Kidney (tissue), 14 donors: ENCODE measurements around the gene JHY. TPM values are rescaled to one million over a fixed set of nuclear protein-coding genes. Genes with fewer than 3 reads are reported as not detected.

Experiments used
- DNase-seq, 5 donors: peaks; one replicate each; pipeline ENCODE4 v3.0.0-alpha.2; 2013 to 2020
- FAIRE-seq: peaks from 2 replicates; lab custom pipeline; 2012; peaks lifted over from hg19 to GRCh38; lab: Jason Lieb, UNC
- H3K27ac ChIP-seq, 2 donors: one replicate each; pipeline ENCODE4 v1.7.0; 2013; ENCODE audit warnings: low read depth in 2 of 2, low read length in 2 of 2, inconsistent platforms in 1 of 2
- H3K27me3 ChIP-seq: one replicate; pipeline ENCODE4 v1.7.1; 2013; ENCODE audit warnings: low read length, inconsistent platforms; ENCODE audit not compliant: control insufficient read depth, insufficient read depth
- H3K36me3 ChIP-seq, 3 donors: one replicate each; pipeline versions ENCODE4 v1.7.0 to v1.7.1; 2013; ENCODE audit warnings: low read length in 3 of 3, control low read depth in 1 of 3, inconsistent platforms in 1 of 3; ENCODE audit not compliant: insufficient read depth in 3 of 3, control insufficient read depth in 2 of 3
- H3K4me1 ChIP-seq, 3 donors: one replicate each; pipeline versions ENCODE4 v1.7.0 to v1.7.1; 2013; ENCODE audit warnings: low read length in 3 of 3, inconsistent platforms in 1 of 3, low read depth in 1 of 3; ENCODE audit not compliant: control insufficient read depth in 2 of 3, insufficient read depth in 2 of 3
- H3K4me3 ChIP-seq, 3 donors: one replicate each; pipeline versions ENCODE4 v1.7.0 to v1.8.1; 2013; ENCODE audit warnings: low read length in 3 of 3, control low read depth in 1 of 3, inconsistent platforms in 1 of 3
- H3K9ac ChIP-seq, 3 donors: one replicate each; pipeline versions ENCODE4 v1.7.0 to v1.7.1; 2013; ENCODE audit warnings: low read length in 3 of 3, control low read depth in 1 of 3, inconsistent platforms in 1 of 3
- H3K9me3 ChIP-seq, 3 donors: one replicate each; pipeline versions ENCODE4 v1.7.0 to v1.7.1; 2013; ENCODE audit warnings: low read length in 3 of 3, control low read depth in 1 of 3, inconsistent platforms in 1 of 3; ENCODE audit not compliant: control insufficient read depth in 2 of 3, insufficient read depth in 1 of 3
- intact Hi-C: fragments of 100-400 bp; cut with DNase I; formaldehyde crosslinking; loops from one replicate; pipeline ENCODE4 v1.11.1; 2022
- polyA plus RNA-seq: library from polyadenylated mRNA; stranded (reverse); fragments of 350-450 nt; fragmentation: Illumina TruSeq; extraction: RNeasy Lipid Tissue Mini Kit (QIAGEN cat#74804); gene quantifications from one replicate; pipeline ENCODE4 v1.2.3, GENCODE V29; 2014; ENCODE audit warnings: low read depth, low replicate concordance; ENCODE audit not compliant: insufficient read depth
- total RNA-seq: library from RNA; stranded (reverse); fragmentation: NEBNext Ultra II Directional; extraction: Animal tissue kit (Norgen Biotek cat#: 25700); gene quantifications from one replicate; pipeline ENCODE4 v1.2.1, GENCODE V29; 2021
- TF ChIP-seq, protein P1 (sequence below): IDR thresholded peaks from 3 replicates; pipeline ENCODE4 v1.5.1; 2012; ENCODE audit warnings: mild to moderate bottlenecking, moderate library complexity, borderline replicate concordance; ENCODE audit not compliant: insufficient read depth; ENCODE audit errors: extremely low read depth
- donor health status: control.
- donor health status: control.
- donor health status: control.
- donor health status: control.
- donor health status: control.
- donor health status: DM: yes; HTN: yes; CAD: no.
- donor health status: Normal renal cell carcinoma (clear cell type).

JHY gene
- total and polyA plus RNA-seq, 2 donors from 2014 or later, result 4.8 to 13.6 TPM

DNA sequence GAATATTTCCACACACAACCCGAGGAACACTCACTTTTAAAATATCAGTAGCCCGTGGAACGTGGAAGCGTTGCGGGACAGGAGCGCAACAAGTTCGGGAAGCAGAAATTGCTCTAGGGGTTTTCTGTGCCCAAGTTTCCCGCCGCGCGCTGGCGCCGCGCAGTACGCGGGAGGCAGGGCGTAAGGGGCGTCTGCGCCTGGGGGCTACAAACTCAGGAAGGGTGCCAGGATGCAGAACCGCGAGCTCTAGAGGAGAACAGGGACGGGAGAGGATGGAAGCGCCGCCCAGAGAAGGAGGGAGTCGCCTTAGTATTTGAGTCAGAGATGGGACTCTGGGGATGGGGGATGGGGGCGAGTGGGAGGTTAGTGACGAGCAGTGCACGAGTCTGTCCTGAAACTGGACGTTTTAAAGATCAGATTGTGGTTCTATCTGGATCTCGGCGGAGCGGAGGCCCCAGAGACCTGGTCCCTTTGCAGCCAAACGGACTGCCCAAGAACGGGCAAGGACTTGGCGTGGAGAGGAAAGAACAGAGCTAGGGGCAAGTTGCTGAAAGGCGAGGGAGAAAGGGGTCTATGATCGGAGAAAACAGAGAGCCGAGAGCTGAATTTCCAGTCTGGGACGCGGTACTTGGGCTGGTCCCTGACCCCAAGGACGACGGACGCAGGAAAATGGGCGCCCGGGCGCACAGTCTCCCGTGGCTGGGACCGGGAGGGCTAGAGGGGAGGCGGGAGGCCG, 94.3 kb downstream of the JHY start:
- TF ChIP-seq, protein P1, sequence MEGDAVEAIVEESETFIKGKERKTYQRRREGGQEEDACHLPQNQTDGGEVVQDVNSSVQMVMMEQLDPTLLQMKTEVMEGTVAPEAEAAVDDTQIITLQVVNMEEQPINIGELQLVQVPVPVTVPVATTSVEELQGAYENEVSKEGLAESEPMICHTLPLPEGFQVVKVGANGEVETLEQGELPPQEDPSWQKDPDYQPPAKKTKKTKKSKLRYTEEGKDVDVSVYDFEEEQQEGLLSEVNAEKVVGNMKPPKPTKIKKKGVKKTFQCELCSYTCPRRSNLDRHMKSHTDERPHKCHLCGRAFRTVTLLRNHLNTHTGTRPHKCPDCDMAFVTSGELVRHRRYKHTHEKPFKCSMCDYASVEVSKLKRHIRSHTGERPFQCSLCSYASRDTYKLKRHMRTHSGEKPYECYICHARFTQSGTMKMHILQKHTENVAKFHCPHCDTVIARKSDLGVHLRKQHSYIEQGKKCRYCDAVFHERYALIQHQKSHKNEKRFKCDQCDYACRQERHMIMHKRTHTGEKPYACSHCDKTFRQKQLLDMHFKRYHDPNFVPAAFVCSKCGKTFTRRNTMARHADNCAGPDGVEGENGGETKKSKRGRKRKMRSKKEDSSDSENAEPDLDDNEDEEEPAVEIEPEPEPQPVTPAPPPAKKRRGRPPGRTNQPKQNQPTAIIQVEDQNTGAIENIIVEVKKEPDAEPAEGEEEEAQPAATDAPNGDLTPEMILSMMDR, result no peak
- FAIRE-seq (no peak), DNase-seq (peak in 4 of 5 donors; percentile 24 to 50 (median 48))
- Histone ChIP-seq H3K9me3 (no peaks in the 10 kb centered on the region), H3K4me1 (peaks cover 0 to 9% (median 0%) of the 10 kb centered on the region in 3 donors), H3K9ac (no peak overlapping the region), H3K36me3 (no peaks in the 10 kb centered on the region), H3K4me3 (no peak overlapping the region), H3K27me3 (peaks cover 80% of the 10 kb centered on the region), H3K27ac (no peak overlapping the region)
- intact Hi-C loops, result no loop called here

DNA sequence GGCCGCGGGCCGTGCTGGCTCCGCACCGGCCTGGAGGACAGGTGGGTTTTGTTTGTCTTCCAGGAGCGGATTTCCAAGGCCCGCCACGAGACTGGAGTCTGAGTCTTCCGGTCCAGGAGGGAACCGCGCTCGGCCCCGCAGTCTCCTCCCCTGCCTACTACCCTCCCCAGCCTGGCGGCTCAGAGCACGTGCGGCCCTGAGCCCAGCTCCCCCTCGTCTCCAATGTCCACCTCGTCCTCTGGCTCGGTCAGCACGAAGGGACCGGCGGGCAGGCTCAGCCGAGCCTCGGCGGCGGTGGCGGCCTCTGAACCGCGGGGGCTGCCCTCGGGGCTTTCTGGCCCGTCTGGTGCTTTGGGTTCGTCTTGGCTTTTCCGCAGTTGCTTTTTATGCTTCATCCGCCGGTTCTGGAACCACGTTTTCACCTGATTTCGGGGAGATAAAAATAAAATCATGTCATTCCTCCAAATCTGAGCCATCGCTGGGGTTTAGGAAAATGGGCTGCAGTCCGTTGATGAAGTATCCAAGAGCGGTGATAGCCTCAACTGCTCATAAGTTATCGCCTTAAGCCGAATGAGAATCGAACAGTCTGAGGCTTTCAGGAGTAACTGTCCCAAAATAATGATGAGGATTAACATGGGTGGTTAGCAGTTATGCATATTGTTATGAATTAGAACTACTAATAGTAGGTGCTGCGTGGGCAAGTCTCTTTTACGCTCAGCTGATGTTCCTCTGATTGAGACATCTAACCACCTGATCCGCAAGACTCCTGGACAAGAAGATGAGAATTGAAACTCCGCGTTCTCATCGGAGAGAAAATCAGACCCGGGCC, 95.1 kb downstream of the JHY start:
- Histone ChIP-seq H3K4me1 (peaks cover 0 to 9% (median 0%) of the 10 kb centered on the region in 3 donors), H3K4me3 (no peak overlapping the region), H3K36me3 (no peaks in the 10 kb centered on the region), H3K27ac (no peak overlapping the region), H3K9me3 (no peaks in the 10 kb centered on the region), H3K27me3 (peaks cover 88% of the 10 kb centered on the region), H3K9ac (no peak overlapping the region)
- no peak for FAIRE-seq
- TF ChIP-seq, protein P1, result no peak
- intact Hi-C loops, result no loop called here
- peak in 4 of 5 donors; percentile 42 to 57 (median 49) for DNase-seq

DNA sequence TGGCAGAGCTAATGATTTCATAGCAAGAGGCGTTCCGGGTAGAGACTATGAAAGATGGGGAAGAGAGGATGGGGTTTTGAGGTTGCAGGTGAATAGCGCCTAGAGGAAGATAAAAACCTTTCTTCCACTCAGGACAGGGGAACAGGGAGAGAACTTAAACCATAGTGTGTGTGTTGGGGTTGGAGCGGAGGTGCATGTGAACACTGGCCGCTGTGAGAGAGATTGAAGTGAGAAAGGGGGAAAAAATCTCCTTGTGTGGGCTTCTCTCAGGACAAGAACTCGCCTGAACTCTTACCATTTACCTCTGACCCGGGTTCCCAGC, 95.7 kb downstream of the JHY start:
- no peak for FAIRE-seq
- Histone ChIP-seq H3K9me3 (no peaks in the 10 kb centered on the region), H3K36me3 (no peaks in the 10 kb centered on the region), H3K4me1 (peaks cover 0 to 9% (median 0%) of the 10 kb centered on the region in 3 donors), H3K27ac (no peak overlapping the region), H3K27me3 (peaks cover 87% of the 10 kb centered on the region), H3K4me3 (no peak overlapping the region), H3K9ac (no peak overlapping the region)
- no peak for DNase-seq
- TF ChIP-seq, protein P1, result no peak
- intact Hi-C loops, result no loop called here
